Endothelial cell (in vitro differentiated cells): Measurements from ENCODE around the gene FGB. TPM values are rescaled to one million over a fixed set of nuclear protein-coding genes. Genes with fewer than 3 reads are reported as not detected.

Experiments used
- DNase-seq: peaks from one replicate; pipeline ENCODE4 v3.0.0; 2021; ENCODE audit warnings: low spot score
- H3K27ac Mint-ChIP-seq: one replicate; pipeline ENCODE4 v1.8.0; 2021; ENCODE audit warnings: mixed read lengths, inconsistent platforms; ENCODE audit not compliant: unreplicated experiment
- H3K27me3 Mint-ChIP-seq: one replicate; pipeline ENCODE4 v1.8.0; 2021; ENCODE audit warnings: mild to moderate bottlenecking, moderate library complexity, mixed read lengths, inconsistent platforms; ENCODE audit not compliant: unreplicated experiment
- H3K36me3 Mint-ChIP-seq: one replicate; pipeline ENCODE4 v1.8.0; 2021; ENCODE audit warnings: mild to moderate bottlenecking, low read depth, mixed read lengths, inconsistent platforms; ENCODE audit not compliant: unreplicated experiment
- H3K4me1 Mint-ChIP-seq: one replicate; pipeline ENCODE4 v1.8.0; 2021; ENCODE audit warnings: mild to moderate bottlenecking, mixed read lengths, inconsistent platforms; ENCODE audit not compliant: unreplicated experiment
- H3K4me3 Mint-ChIP-seq: one replicate; pipeline ENCODE4 v1.8.0; 2021; ENCODE audit warnings: mild to moderate bottlenecking, mixed read lengths, inconsistent platforms; ENCODE audit not compliant: unreplicated experiment
- H3K9me3 Mint-ChIP-seq: one replicate; pipeline ENCODE4 v1.8.0; 2021; ENCODE audit warnings: mixed read lengths, inconsistent platforms; ENCODE audit not compliant: unreplicated experiment
- total RNA-seq: library from RNA; stranded (reverse); fragmentation: NEBNext Ultra II Directional; extraction: Animal tissue kit (Norgen Biotek cat#: 25700); gene quantifications from one replicate; pipeline ENCODE4 v1.2.1, GENCODE V29; 2021; ENCODE audit not compliant: unreplicated experiment
- TF ChIP-seq, protein P1 (sequence below): fragments of 200-600 bp; sonication (generic); IDR thresholded peaks from one replicate; pipeline ENCODE4 v1.5.0; 2021; ENCODE audit warnings: antibody characterized with exemption; ENCODE audit not compliant: unreplicated experiment

Gene FGB
- total RNA-seq, 1 donor from 2014 or later, result not detected

DNA sequence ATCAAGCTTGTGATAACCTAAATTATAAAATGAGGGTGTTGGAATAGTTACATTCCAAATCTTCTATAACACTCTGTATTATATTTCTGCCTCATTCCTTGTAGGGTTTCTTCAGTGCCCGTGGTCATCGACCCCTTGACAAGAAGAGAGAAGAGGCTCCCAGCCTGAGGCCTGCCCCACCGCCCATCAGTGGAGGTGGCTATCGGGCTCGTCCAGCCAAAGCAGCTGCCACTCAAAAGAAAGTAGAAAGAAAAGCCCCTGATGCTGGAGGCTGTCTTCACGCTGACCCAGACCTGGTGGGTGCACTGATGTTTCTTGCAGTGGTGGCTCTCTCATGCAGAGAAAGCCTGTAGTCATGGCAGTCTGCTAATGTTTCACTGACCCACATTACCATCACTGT, 2.9 kb downstream of the FGB start:
- no peak for DNase-seq
- Mint-ChIP-seq H3K9me3 (no peaks in the 10 kb centered on the region), H3K4me1 (peaks cover 10% of the 10 kb centered on the region), H3K27me3 (no peaks in the 10 kb centered on the region), H3K36me3 (no peaks in the 10 kb centered on the region), H3K27ac (no peak overlapping the region), H3K4me3 (no peak overlapping the region)
- TF ChIP-seq, protein P1, sequence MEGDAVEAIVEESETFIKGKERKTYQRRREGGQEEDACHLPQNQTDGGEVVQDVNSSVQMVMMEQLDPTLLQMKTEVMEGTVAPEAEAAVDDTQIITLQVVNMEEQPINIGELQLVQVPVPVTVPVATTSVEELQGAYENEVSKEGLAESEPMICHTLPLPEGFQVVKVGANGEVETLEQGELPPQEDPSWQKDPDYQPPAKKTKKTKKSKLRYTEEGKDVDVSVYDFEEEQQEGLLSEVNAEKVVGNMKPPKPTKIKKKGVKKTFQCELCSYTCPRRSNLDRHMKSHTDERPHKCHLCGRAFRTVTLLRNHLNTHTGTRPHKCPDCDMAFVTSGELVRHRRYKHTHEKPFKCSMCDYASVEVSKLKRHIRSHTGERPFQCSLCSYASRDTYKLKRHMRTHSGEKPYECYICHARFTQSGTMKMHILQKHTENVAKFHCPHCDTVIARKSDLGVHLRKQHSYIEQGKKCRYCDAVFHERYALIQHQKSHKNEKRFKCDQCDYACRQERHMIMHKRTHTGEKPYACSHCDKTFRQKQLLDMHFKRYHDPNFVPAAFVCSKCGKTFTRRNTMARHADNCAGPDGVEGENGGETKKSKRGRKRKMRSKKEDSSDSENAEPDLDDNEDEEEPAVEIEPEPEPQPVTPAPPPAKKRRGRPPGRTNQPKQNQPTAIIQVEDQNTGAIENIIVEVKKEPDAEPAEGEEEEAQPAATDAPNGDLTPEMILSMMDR, result no peak

- Mint-ChIP-seq H3K27me3 (no peaks in the 10 kb centered on the region), H3K4me1 (peaks cover 10% of the 10 kb centered on the region), H3K4me3 (no peak overlapping the region), H3K27ac (peak overlapping the region; percentile 17), H3K9me3 (no peaks in the 10 kb centered on the region), H3K36me3 (no peaks in the 10 kb centered on the region)
- TF ChIP-seq, protein P1, result no peak
- no peak for DNase-seq
These were observed 3.9 kb downstream of the FGB start for GRCh38 chr4:154566639-154567204.

DNA sequence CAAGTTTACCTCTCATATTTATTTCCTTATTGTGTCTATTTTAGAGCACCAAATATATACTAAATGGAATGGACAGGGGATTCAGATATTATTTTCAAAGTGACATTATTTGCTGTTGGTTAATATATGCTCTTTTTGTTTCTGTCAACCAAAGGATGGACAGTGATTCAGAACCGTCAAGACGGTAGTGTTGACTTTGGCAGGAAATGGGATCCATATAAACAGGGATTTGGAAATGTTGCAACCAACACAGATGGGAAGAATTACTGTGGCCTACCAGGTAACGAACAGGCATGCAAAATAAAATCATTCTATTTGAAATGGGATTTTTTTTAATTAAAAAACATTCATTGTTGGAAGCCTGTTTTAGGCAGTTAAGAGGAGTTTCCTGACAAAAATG, 6.2 kb downstream of the FGB start:
- Mint-ChIP-seq H3K36me3 (no peaks in the 10 kb centered on the region), H3K4me3 (no peak overlapping the region), H3K4me1 (peaks cover 10% of the 10 kb centered on the region), H3K9me3 (no peaks in the 10 kb centered on the region), H3K27ac (no peak overlapping the region), H3K27me3 (no peaks in the 10 kb centered on the region)
- TF ChIP-seq, protein P1, result no peak
- DNase-seq, result no peak

GRCh38 chr4:154569584-154569983, 6.8 kb downstream of the FGB start:
- H3K9me3 Mint-ChIP-seq, result no peaks in the 10 kb centered on the region
- TF ChIP-seq, protein P1, result no peak
- DNase-seq, result no peak
- no peaks in the 10 kb centered on the region for H3K27me3 Mint-ChIP-seq
- peaks cover 10% of the 10 kb centered on the region for H3K4me1 Mint-ChIP-seq
- H3K27ac Mint-ChIP-seq, result no peak overlapping the region
- no peaks in the 10 kb centered on the region for H3K36me3 Mint-ChIP-seq
- H3K4me3 Mint-ChIP-seq, result no peak overlapping the region

DNA sequence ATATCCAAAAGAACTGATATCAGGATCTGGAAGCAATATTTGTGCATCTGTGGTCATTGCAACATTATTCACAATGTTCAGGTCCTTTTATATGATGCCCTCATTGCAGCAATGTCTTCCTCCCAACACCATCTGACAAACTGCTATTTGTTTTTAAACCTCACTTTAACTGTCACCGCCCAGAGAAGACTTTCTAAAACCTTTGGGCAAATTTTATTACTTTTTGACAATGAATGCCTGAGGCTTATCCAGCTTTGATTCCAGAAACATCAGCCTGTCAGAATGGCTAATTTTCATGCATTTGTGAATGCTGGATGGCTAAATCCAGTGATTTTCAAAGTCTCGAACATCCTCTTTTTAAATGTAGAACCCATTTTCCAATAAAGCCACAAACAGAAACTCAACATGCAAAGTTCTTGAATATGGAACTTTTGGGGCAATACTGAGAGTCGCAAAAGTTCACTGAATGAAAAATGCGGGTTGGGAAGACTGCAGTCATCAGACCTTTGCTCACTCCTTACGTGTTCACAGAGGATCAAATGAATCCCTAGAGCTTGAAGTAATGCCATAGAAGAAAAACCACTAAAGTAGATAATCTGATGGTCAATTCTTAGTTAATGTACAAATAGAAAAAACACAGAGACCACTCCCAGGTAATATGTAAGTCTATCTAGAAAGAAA, 10.5 kb downstream of the FGB start:
- Mint-ChIP-seq H3K4me3 (no peak overlapping the region), H3K27me3 (no peaks in the 10 kb centered on the region)

More for the DNA sequence above, 10.5 kb downstream of the FGB start:
- H3K9me3 Mint-ChIP-seq, result no peaks in the 10 kb centered on the region
- H3K4me1 Mint-ChIP-seq, result no peaks in the 10 kb centered on the region
- H3K36me3 Mint-ChIP-seq, result no peaks in the 10 kb centered on the region
- TF ChIP-seq, protein P1, result no peak
- no peak overlapping the region for H3K27ac Mint-ChIP-seq
- DNase-seq, result no peak
